Posterior vena cava (tissue), 2 donors: ENCODE measurements around the gene ITGB5. TPM values are rescaled to one million over a fixed set of nuclear protein-coding genes. Genes with fewer than 3 reads are reported as not detected.
A peak's percentile ranks its signal among the peaks of the same experiment; 100 is the strongest.

Experiments used
- DNase-seq: peaks from one replicate; pipeline ENCODE4 v3.0.0-alpha.2; 2020; ENCODE audit warnings: low spot score
- intact Hi-C, 2 donors: fragments of 100-400 bp; cut with DNase I; formaldehyde crosslinking; loops; one replicate each; pipeline versions ENCODE4 v1.14.1 to v1.14.2; 2022 to 2023
- total RNA-seq, 2 donors: library from RNA; stranded (reverse); fragmentation: NEBNext Ultra II Directional; extraction: Animal tissue kit (Norgen Biotek cat#: 25700); gene quantifications; one replicate each; pipeline ENCODE4 v1.2.1, GENCODE V29; 2021
- donor health status: DM: yes; HTN: yes; CAD: no.
- donor health status: DM: yes; HTN: yes; CAD: no.

The ITGB5 gene
- total RNA-seq, 2 donors from 2014 or later: 250 to 292 TPM

DNA sequence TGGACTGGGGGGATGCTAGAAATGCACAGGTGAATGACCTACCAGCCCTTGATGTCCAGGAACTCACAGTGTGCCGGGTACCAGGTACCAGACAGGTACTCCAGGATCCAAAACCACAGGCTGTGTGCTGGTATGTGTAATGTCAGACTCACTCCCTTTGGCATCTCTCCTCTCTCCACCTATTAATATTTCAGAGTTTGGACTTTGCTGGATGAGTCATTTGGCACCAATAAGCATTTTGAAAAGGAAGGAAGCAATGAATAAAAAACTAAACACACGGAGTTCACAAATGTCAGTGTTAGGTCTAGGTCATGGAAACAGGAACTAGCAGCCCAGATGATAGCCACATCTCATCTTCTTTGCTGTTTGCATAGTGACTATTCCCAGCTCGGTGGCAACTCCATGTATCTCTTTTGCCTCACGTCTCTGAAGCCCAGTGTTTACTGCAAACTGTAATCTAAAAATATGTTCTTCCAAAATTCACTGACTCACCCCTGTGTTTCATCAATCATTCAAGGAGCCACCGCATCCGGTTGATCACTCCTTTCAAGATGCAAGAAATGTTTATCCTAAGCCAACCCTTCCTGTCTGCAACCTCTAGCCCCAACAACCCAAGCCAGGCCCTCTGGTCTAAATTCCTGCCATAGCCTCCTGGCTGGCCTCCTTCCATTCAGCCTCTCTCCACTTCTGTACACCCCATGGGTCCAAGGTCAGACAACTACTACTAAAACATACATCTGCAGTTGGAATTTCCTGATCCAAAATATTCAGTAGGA, 8.4 kb downstream of the ITGB5 start:
- DNase-seq: peak; percentile 83
- intact Hi-C loops: no loop called here

DNA sequence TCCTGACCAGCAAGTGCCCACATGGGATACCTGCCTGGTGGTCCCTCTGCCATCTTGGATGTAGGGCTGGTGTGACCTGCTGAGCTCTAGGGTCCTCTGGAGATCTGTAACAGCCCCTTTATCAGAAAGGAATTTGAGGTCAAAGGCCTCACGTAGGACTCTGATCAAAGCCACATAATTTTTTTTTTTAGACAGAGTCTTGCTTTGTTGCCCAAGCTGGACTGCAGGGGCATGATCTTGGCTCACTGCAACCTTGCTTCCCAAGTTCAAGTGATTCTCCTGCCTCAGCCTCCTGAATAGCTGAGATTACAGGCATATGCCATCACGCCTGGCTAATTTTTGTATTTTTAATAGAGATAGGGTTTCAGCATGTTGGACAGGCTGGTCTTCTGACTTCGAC, 9.5 kb downstream of the ITGB5 start:
- intact Hi-C loops: no loop called here
- DNase-seq: no peak

DNA sequence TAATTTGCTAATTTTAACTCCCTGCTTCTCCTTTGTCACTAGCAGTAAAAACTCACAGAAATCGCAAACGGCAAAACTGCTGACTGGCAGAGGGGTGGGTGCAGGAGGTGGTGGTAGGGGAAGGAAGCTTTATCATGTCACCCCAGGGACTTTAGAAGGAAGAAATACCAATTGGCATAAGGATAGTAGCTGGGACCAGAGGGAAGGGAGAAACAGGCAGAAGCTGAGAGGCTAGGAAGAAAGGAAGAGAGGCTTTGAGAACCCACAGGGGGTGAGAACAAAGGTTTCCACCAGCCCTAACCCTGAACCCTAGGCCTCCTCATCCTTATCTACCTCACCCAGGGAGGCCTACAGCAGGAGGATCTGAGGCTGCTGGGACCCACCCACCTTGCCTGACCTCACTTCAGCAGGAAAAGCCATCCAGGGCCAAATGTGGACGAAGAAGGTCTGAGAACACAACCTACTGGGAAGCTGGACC, 10.7 kb downstream of the ITGB5 start:
- DNase-seq: peak; percentile 44
- intact Hi-C loops: no loop called here

DNA sequence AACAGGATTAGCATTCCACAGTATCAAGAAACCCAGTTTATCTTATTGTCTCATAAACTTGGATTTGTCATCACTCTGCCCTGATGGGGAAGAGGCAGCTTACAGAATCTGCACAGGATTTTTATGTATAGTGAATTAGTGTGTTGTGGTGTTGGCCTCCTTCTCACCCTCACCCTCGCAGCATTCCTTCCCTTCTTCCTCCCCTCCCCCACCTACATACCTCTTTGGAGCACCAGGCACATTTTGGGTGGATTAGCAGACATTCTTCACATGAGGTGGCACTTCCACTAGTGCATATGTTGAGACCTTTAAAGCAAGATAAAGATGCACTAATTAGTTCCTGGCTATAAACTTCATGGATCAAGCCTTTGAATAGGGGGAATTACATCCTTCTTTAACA, 13.9 kb downstream of the ITGB5 start:
- DNase-seq: no peak
- intact Hi-C loops: no loop called here

DNA sequence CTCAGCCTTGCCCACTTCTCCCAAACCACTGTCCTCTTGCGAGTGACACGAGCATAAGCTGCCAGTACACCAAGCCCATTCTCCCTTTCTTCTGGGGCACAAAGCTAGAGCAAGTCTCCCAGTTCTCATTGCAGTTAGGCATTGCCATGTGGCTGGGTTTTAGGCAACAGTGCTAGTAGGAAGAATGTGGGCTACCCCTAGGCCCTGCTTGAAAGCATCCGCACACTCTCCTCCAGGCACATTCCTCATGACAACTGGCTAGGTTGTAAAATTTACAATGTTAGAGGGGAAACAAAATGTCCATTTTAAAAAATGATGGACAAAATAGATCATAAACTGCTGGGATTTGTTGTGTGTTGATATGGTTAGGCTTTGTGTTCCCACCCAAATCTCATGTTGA, 19.7 kb downstream of the ITGB5 start:
- no peak for DNase-seq
- intact Hi-C loops: no loop called here

DNA sequence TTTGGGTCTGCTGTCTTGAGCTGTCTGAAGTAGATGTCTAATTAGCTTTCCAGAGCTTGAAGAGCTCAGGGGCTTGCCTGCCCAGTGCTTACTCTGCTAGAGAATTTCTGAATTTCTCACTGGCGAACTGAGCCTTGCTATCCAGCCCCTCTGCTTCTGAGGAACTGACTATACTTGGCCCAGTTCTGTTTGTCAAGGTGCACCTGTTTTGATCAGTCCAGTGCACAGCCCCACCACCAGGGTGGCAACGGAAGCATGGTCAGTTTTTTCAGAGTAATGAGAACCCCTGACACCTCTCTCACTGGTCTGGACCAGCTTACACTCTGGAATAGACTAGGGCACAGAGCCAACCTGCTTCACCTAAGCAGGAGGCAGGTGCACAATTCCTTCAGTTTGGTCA, 25.2 kb downstream of the ITGB5 start:
- intact Hi-C loops: no loop called here

DNA sequence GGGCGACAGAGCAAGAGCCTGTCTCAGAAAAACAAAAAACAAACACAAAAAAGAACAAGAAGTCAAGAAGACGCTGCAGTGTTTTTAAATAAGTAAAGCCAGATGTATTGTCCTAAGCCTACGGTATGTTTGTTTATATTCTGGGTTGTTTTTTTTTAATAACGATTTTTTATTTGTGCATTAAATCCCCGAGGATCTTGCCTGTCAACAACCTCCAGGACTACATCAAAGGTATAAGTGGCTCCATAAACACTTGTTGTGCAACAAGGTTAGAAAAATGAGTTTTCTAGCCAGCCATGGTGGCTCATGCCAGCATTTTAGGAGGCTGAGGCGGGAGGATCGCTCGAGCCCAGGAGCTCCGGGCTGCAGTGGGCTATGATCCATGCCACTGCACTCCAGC, 26.1 kb downstream of the ITGB5 start:
- intact Hi-C loops: no loop called here
- DNase-seq: no peak

More for the DNA sequence above, 25.2 kb downstream of the ITGB5 start:
- no peak for DNase-seq

DNA sequence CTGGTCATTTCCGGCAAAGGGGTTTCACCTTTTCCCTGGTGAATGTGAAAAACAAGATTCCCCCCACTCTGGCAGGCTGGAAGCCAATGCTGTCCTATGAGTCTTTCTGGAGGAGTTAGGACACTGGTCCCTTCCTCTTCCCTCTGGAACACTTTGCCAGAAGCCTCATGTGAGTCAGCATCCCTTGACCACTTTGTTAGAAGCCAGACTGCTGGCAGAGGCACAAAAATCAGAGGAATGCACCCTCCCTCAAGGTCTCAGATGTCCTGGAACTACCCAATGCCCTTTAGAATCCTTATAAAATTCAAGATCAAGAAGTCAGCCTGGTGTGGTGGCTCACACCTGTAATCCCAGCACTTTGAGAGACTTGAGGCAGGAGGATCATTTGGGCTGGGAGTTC, 26.6 kb downstream of the ITGB5 start:
- intact Hi-C loops: no loop called here
- DNase-seq: peak; percentile 85

DNA sequence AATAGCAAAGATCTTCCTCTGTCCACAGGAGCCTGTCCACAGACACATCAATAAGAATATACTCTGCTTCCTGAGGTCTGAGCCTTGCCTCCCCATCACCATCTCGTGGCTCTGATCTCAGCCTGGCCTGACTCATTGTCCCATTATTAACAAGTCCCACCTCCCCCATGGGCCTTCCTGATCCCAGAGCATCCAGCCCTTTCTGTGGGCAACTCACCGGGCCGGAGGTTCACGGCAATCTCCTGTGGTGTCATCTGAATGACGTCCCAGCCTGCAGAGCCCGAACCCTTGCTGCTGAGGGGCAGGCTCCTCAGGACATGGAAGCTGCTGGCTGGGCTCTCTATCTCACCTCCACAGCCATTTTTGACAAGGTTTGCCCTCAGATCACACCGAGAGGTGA, 28.1 kb downstream of the ITGB5 start:
- no peak for DNase-seq
- intact Hi-C loops: no loop called here

DNA sequence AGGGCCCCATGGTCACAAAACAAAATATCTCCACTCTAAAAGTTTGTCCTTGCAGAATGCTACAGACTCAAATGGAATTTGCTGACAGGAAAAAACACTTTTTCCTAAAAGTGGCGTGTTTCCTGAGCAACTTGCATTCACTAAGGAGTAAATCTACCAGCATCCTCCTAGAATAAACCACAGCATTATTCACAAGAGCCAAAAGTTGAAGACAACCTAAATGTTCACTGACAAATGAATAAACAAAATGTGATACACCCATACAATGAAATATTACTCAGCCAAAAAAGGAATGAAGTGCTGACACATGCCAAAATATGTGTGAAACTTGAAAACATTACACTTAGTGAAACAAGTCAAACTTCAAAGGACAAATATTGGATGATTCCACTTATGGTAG, 28.9 kb downstream of the ITGB5 start:
- no peak for DNase-seq
- intact Hi-C loops: no loop called here

DNA sequence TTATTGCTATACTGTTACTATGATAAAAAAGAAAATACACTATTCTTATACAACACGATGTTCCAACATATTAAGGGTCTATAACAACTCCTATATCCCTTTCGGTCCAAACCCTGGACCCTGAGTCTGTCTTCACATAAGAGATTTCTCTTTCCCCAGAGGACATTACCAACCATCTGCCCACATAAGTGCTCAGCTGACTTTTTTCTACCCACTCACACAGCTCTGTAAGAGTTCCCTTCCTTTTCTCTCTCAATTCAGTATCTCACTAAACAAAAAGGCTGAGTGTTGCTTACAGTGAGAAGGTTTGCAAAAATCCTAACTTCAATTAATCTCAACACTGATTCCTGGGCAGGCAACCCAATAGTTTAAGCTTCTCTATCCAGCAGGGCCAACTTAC, 30.5 kb downstream of the ITGB5 start:
- intact Hi-C loops: no loop called here
- DNase-seq: no peak

DNA sequence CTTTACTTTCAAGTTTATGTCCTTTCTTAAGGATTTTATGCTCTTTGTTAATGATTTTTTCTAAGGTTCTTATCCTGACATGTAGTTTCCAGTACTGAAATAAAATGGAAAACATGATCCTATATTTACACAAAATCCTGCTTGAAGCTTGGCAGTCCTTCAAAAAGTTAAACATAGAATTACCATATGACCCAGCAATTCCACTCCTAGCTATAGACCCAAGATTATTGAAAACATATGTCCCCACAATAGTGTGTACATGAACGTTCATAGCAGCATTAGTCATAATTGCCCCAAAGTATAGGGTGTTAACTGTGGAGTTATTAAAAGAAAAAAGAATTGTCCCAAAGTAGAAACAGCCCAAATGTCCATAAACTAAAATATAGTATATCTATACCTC, 33.2 kb downstream of the ITGB5 start:
- intact Hi-C loops: no loop called here
- no peak for DNase-seq

DNA sequence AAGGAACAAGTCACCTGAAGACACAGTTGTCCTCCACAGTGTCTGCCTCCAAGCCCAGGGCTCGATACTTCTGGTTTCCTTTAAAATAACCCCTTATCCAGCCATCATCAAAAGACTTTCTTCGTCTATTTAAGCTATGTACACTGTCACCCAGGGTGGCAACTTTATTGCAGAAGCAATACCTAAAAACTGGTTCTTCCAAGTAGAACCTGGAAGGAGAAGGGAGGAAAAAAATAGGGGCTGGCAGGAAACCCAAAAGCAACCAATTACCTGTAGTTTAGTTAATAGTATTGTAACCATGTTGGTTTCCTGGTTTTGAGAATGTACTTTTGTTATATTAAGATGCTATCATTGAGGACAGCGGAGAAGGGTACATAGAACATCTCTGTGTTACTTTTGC, 33.7 kb downstream of the ITGB5 start:
- intact Hi-C loops: no loop called here
- DNase-seq: no peak

DNA sequence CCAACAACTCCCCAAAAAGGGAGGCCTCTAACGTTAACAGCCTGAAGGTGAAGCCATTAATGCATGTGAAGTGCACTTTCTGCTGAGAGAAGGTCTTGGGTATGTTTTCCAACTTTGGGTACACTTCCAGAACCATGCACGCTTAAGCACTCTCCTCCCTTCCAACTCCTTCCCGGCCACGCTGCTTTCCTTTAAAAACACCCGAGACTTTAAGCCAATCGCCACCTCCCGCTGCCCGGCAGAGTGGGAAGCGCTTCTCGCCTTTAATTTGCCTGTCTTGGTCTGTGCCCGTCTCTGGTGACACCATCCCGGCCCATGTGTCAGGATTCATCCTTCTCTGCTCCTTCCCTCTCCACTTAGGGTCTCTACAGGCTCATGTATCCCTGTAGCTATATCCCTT, 35.3 kb downstream of the ITGB5 start:
- DNase-seq: no peak
- intact Hi-C loops: no loop called here

DNA sequence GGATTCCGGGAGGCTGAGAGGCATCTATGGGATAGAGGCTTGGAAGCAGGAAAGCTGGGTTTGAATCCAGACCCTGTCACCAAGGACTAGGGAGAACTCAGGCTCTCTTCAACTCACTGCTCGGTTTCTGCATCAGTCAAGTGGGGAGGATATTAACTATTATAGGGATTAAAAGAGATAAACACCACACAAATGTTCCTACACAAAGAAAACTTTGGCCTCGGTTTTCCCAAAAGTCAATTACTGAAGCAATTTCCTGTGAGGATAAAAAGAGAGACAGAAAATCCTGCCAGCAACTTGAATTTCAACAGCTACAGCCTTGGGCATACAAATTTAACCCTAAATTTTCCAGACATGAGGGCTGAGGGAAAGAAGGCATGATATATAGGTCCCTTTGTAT, 36.0 kb downstream of the ITGB5 start:
- intact Hi-C loops: no loop called here

DNA sequence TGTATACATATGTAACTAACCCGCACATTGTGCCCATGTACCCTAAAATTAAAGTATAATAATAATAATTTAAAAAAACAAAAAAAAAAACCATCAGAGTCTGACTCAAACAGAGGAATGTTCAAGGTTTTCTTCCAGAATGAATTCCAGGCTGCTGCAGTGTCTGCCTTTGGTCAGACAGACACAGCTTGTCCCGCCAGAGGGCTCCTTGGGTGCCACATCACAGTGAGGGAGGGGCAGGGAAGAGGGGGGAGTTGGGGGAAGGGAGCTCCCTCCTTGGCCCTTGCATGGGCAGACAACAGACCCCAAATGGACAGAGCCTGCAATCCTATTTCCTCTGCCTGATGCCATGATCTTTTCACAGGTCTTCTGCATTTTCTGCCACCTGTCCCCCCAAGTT, 36.5 kb downstream of the ITGB5 start:
- peak; percentile 92 for DNase-seq
- intact Hi-C loops: no loop called here

More for the DNA sequence above, 36.0 kb downstream of the ITGB5 start:
- no peak for DNase-seq

DNA sequence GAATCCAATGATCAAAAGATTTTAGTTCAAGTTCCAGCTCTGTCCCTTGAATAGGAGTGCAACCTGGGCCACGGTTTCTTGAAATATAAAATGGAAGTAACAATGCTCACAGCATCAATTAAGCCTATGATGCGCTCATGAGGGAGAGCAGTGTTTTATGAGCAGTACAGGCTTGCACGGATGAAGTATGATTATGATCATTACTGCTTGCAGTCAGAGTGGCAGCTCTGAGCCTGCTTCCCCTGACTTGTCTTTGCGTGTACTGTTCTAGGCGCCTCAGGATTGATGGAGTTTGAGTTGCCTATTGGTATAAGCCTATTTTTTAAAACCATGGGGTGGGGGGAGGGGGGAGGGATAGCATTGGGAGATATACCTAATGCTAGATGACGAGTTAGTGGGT, 37.0 kb downstream of the ITGB5 start:
- intact Hi-C loops: no loop called here
- DNase-seq: no peak

DNA sequence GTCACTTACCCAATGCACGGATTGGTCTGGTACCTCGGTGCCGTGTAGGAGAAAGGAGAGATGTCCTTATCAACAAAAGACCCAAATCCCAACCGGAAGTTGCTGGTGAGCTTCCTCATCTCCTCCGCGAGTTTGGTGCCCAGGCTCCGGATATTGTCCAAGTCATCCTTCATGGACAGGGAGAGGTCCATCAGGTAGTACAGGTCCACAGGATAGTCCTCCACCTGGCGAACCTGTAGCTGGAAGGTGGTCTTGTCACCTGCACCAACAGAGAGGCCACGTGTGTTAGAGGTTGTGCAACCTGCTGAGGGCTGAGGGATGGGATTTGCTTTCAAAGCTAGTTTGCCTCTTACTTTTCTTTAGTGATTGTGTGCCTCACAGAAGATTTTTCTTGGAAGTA, 38.9 kb downstream of the ITGB5 start:
- intact Hi-C loops: no loop called here

DNA sequence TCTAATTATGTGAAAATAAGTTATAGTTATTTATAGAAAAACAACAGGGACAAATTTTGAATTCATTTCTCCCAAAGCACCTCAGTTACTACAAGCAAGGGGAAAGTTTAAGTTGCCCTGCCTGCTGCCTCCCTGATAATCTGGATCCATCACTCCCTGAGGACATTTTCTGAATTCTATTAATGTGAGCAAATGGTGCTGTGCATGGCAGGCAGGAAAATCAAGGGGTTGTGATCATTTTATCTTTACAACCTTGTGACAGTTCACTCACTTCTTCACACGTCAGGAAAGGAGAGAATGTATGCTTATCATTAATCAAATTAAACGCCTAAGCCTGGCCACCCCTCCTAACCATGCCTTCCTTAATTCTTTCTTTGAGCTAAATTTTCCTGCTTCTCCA, 39.3 kb downstream of the ITGB5 start:
- intact Hi-C loops: no loop called here
- no peak for DNase-seq

More for the DNA sequence above, 38.9 kb downstream of the ITGB5 start:
- no peak for DNase-seq

DNA sequence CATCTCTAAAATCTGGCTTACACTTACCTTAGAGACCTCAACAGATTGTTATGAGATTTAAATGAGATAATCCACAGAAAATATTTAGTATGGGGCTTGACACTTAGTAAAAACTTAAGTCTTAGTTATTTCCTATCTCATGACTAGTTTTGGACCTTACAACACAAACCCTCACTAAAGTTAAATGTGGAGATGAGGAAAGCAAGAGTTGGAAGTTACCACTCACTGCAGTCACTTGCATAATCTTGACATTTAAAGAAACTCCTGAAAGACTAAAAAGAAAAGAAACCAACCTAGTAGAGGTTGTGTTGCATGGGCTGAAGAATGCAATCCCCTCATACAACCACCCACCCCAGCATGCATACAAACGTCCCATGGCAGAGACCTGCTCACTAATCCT, 40.1 kb downstream of the ITGB5 start:
- DNase-seq: no peak
- intact Hi-C loops: no loop called here

DNA sequence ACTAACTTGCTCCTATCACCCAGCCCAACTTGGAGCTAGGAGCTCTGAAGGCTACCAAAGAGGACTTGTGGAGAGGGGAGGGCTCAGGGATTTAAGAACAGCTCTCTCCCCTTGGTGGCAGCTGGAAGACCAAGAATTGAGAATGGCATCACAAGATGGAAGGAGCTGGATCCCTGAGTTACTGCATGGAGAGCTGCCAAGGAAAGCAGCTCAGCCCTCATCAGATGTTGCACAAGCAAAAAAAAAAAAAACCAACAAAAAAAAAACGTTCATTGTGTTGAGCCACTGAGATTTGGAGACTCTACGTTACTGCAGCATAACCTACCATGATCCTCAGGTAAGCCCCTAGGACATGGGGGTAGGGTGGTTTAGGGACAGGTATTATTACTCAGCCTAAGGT, 41.0 kb downstream of the ITGB5 start:
- intact Hi-C loops: no loop called here
- no peak for DNase-seq

DNA sequence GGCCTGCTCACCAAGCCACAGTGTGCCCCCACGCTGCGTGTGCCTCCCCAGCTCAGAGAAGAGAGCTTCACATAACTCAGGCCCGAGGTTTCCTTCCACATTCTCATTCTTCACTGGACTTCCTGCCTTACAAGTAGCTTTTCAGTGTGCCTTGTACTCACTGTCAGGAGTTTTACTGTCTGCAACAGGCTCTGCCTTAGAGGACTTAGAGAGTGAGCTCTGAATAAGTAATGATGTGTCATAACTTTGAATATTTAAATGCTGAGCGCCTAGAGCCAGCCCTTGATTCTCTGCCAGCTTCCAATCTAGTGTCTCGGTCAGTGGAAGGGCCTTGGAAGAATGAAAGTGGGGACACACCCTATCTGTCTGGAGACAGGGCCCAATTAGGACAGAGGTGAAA, 41.8 kb downstream of the ITGB5 start:
- intact Hi-C loops: no loop called here
- peak; percentile 83 for DNase-seq
